ENCODE measurements around the gene SYT17.

- TF ChIP-seq CTCF (conservative IDR thresholded peaks at IDR 0.05; ENCODE audit: low read length) (no peak), EZH2phosphoT487 (IDR thresholded peaks at IDR 0.05; ENCODE audit: borderline replicate concordance) (no peak)
Observed at GRCh38 chr16:19301931-19302330, 133.9 kb downstream of the SYT17 start.

All from Loucy (cell line).